Body of pancreas (tissue), 4 donors: ENCODE data around the gene GPRIN3.

Source experiments
- CTCF ChIP-seq, 7 experiments: fragments of 450-650 bp in 4 of 7; fragments of 200-600 bp in 3 of 7; sonication (generic) in 3 of 7; IDR thresholded peaks; one replicate each; pipeline ENCODE4 v1.5.1; 2016 to 2019; ENCODE audit warnings: antibody characterized with exemption in 7 of 7
- POLR2A ChIP-seq, 3 donors: fragments of 450-650 bp; IDR thresholded peaks; one replicate each; pipeline ENCODE4 v1.6.1; 2016; ENCODE audit warnings: antibody characterized with exemption in 3 of 3, mild to moderate bottlenecking in 2 of 3

- TF ChIP-seq CTCF (IDR thresholded peaks at IDR 0.05) (no peak), POLR2A (IDR thresholded peaks at IDR 0.05) (no peak)
Measured at GRCh38 chr4:89356086-89356485, 48.5 kb upstream of the GPRIN3 start.
